Esophagus muscularis mucosa (tissue), 4 donors: Measurements from ENCODE around the gene SLC29A4.

Experiments
- CTCF ChIP-seq, 3 experiments: fragments of 200-600 bp in 2 of 3; fragments of 450-650 bp in 1 of 3; sonication (generic) in 2 of 3; IDR thresholded peaks; one replicate each; pipeline ENCODE4 v1.5.1; 2017 to 2019; ENCODE audit warnings: antibody characterized with exemption in 3 of 3, mild to moderate bottlenecking in 2 of 3, moderate library complexity in 1 of 3
- EP300 ChIP-seq: sonication (generic); formaldehyde crosslinking; IDR thresholded peaks from one replicate; pipeline ENCODE4 v1.6.1; 2017; ENCODE audit warnings: antibody characterized with exemption
- POLR2A ChIP-seq: fragments of 450-650 bp; IDR thresholded peaks from one replicate; pipeline ENCODE4 v1.6.1; 2017; ENCODE audit warnings: antibody characterized with exemption, moderate library complexity, mild to moderate bottlenecking, low read depth
- POLR2AphosphoS5 ChIP-seq, 2 donors: sonication (generic); formaldehyde crosslinking; IDR thresholded peaks; one replicate each; pipeline ENCODE4 v1.6.1; 2017; ENCODE audit warnings: antibody characterized with exemption in 2 of 2

GRCh38 chr7:5322621-5323410 is 40.1 kb downstream of the SLC29A4 start:
- TF ChIP-seq CTCF (IDR thresholded peaks at IDR 0.05) (no peak), POLR2A (no peak), POLR2AphosphoS5 (IDR thresholded peaks at IDR 0.05) (no peak), EP300 (no peak)
